Pancreas (tissue), 10 donors: ENCODE measurements around the gene KCNH6. TPM values are rescaled to one million over a fixed set of nuclear protein-coding genes. Genes with fewer than 3 reads are reported as not detected.

Experiments used
- ATAC-seq, 4 donors: fragments of 200-7000 bp; cut with Tn5 transposase; one replicate each; pipeline versions ENCODE4 v1.8.0 to v1.9.1; 2020; ENCODE audit warnings: mild to moderate bottlenecking in 4 of 4, moderate library complexity in 4 of 4
- DNase-seq, 6 donors: peaks; one replicate each; pipeline ENCODE4 v3.0.0-alpha.2; 2020
- FAIRE-seq: peaks from 2 replicates; lab custom pipeline; 2012; peaks lifted over from hg19 to GRCh38; lab: Jason Lieb, UNC
- H3K27ac ChIP-seq, 4 donors: fragments of 200-600 bp; sonication (generic); 1 replicate in 3 of 4; 2 replicates in 1 of 4; pipeline versions ENCODE4 v1.5.0 to v1.8.0; 2020
- H3K27me3 ChIP-seq, 4 donors: fragments of 200-600 bp; one replicate each; pipeline ENCODE4 v1.8.0; 2021
- H3K36me3 ChIP-seq, 3 donors: fragments of 200-600 bp; sonication (generic) in 1 of 3; one replicate each; pipeline versions ENCODE4 v1.5.0 to v1.8.0; 2020 to 2021
- H3K4me1 ChIP-seq, 3 donors: fragments of 200-600 bp; one replicate each; pipeline ENCODE4 v1.8.0; 2021
- H3K4me3 ChIP-seq, 4 donors: fragments of 200-600 bp; sonication (generic) in 2 of 4; one replicate each; pipeline versions ENCODE4 v1.5.0 to v1.8.0; 2020 to 2021
- H3K9me3 ChIP-seq, 4 donors: fragments of 200-600 bp; one replicate each; pipeline ENCODE4 v1.8.0; 2021
- WGBS, 2 donors: extraction: QIAGEN DNeasy Blood & Tissue Kit; methylation state at CpG; one replicate each; pipeline ENCODE4 v1.1.7; 2013; 5-methylcytosine and 5-hydroxymethylcytosine counted together
- intact Hi-C, 3 donors: fragments of 100-400 bp; cut with DNase I; formaldehyde crosslinking; loops; one replicate each; pipeline versions ENCODE4 v1.11.1 to v1.14.2; 2022
- polyA plus RNA-seq, 2 donors: library from polyadenylated mRNA; stranded (reverse); fragments of 200-250 nt; gene quantifications; one replicate each; pipeline ENCODE4 v1.2.3, GENCODE V29; 2013
- total RNA-seq, 6 donors: library from RNA; stranded (reverse); fragmentation: NEBNext Ultra II Directional in 4 of 6; extraction: Animal tissue kit (Norgen Biotek cat#: 25700) in 4 of 6; gene quantifications; one replicate each; pipeline versions ENCODE4 v1.2.1 to v1.2.4, GENCODE V29; 2021 to 2023
- TF ChIP-seq, protein P1 (sequence below), 4 donors: fragments of 200-600 bp; sonication (generic) in 3 of 4; IDR thresholded peaks; one replicate each; pipeline versions ENCODE4 v1.5.0 to v1.8.0; 2021; ENCODE audit warnings: antibody characterized with exemption in 4 of 4
- donor health status: healthy with polysubstance abuse.
- donor health status: DM: no; HTN: no; CAD: no; lungs with moderate emphysema.
- donor health status: DM: no; HTN: no; CAD: no.
- donor health status: control.
- donor health status: control.
- donor health status: Bipolar disorder and iron deficiency.
- donor health status: DM: yes; HTN: yes; CAD: no.
- donor health status: DM: no; HTN: no; CAD: no.
- donor health status: DM: no; HTN: no; CAD: no.
- donor health status: DM: yes; HTN: yes; CAD: no.

Gene KCNH6
- total and polyA plus RNA-seq, 8 donors: 0.35 to 12.5 (median 0.95) TPM

DNA sequence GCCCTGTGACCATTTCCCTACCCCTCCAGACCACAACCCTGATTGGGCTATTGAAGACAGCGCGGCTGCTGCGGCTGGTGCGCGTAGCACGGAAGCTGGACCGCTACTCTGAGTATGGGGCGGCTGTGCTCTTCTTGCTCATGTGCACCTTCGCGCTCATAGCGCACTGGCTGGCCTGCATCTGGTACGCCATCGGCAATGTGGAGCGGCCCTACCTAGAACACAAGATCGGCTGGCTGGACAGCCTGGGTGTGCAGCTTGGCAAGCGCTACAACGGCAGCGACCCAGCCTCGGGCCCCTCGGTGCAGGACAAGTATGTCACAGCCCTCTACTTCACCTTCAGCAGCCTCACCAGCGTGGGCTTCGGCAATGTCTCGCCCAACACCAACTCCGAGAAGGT is 12.5 kb downstream of the KCNH6 start:
- no peaks in the 10 kb centered on the region for H3K36me3 ChIP-seq
- no peaks in the 10 kb centered on the region for H3K27me3 ChIP-seq
- no peak overlapping the region for H3K27ac ChIP-seq
- TF ChIP-seq, protein P1, sequence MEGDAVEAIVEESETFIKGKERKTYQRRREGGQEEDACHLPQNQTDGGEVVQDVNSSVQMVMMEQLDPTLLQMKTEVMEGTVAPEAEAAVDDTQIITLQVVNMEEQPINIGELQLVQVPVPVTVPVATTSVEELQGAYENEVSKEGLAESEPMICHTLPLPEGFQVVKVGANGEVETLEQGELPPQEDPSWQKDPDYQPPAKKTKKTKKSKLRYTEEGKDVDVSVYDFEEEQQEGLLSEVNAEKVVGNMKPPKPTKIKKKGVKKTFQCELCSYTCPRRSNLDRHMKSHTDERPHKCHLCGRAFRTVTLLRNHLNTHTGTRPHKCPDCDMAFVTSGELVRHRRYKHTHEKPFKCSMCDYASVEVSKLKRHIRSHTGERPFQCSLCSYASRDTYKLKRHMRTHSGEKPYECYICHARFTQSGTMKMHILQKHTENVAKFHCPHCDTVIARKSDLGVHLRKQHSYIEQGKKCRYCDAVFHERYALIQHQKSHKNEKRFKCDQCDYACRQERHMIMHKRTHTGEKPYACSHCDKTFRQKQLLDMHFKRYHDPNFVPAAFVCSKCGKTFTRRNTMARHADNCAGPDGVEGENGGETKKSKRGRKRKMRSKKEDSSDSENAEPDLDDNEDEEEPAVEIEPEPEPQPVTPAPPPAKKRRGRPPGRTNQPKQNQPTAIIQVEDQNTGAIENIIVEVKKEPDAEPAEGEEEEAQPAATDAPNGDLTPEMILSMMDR (IDR thresholded peaks at IDR 0.05): no peak
- DNase-seq (peak in 2 of 6 donors; percentile 50 to 51), ATAC-seq (no peak), FAIRE-seq (no peak)
- no peaks in the 10 kb centered on the region for H3K9me3 ChIP-seq
- intact Hi-C loops: loop anchor here in 1 of 3 donors (5.0 kb wide), 1 partner anchor 52 kb away; no protein-coding TSS in a partner anchor
- no peak overlapping the region for H3K4me3 ChIP-seq
- H3K4me1 ChIP-seq: no peaks in the 10 kb centered on the region
- WGBS, 2 donors: 92% methylated on average over 24 of the region's 24 CpGs

DNA sequence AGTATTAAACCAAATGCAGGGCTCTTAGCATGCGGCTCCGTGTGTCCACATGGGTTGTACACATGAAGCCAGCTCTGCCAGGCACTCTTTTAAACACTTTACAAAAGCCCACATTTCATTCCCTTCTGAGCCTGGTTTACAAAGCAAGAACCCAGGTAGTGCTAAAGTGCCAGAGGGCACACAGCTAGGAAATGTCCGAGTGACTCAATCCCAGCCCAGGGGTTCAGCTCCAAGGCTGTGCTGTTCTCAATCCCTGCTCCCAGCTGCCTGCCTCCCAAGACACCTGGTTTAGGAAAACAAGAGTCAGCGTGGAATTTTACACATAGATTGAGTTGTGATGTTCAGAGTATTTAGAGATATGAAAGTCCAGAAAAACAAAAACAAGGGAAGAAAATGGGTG is 13.8 kb downstream of the KCNH6 start:
- FAIRE-seq (no peak), ATAC-seq (no peak), DNase-seq (no peak)
- intact Hi-C loops: loop anchor here in 1 of 3 donors (5.0 kb wide), 1 partner anchor 50 kb away; no protein-coding TSS in a partner anchor
- TF ChIP-seq, protein P1 (IDR thresholded peaks at IDR 0.05): no peak
- WGBS, 2 donors: 83 to 91% methylated on average over 4 of the region's 4 CpGs
- no peaks in the 10 kb centered on the region for H3K27me3 ChIP-seq
- H3K36me3 ChIP-seq: no peaks in the 10 kb centered on the region
- no peaks in the 10 kb centered on the region for H3K9me3 ChIP-seq
- H3K27ac ChIP-seq: no peak overlapping the region
- no peak overlapping the region for H3K4me3 ChIP-seq
- no peaks in the 10 kb centered on the region for H3K4me1 ChIP-seq

- WGBS, 2 donors: 13% methylated on average over 62 of the region's 62 CpGs
- FAIRE-seq: no peak
- no peak overlapping the region for H3K4me3 ChIP-seq
- no peaks in the 10 kb centered on the region for H3K9me3 ChIP-seq
- ATAC-seq: peak in 1 of 4 donors; percentile 22
- TF ChIP-seq, protein P1 (IDR thresholded peaks at IDR 0.05): no peak
- H3K36me3 ChIP-seq: no peaks in the 10 kb centered on the region
- DNase-seq: peak in 2 of 6 donors; percentile 62 to 63
- H3K4me1 ChIP-seq: no peaks in the 10 kb centered on the region
- intact Hi-C loops: loop anchor here in 1 of 3 donors (5.0 kb wide), 1 partner anchor 49 kb away; no protein-coding TSS in a partner anchor
- no peak overlapping the region for H3K27ac ChIP-seq
- H3K27me3 ChIP-seq: no peaks in the 10 kb centered on the region
Observed at GRCh38 chr17:63537991-63538692, 15.0 kb downstream of the KCNH6 start.

DNA sequence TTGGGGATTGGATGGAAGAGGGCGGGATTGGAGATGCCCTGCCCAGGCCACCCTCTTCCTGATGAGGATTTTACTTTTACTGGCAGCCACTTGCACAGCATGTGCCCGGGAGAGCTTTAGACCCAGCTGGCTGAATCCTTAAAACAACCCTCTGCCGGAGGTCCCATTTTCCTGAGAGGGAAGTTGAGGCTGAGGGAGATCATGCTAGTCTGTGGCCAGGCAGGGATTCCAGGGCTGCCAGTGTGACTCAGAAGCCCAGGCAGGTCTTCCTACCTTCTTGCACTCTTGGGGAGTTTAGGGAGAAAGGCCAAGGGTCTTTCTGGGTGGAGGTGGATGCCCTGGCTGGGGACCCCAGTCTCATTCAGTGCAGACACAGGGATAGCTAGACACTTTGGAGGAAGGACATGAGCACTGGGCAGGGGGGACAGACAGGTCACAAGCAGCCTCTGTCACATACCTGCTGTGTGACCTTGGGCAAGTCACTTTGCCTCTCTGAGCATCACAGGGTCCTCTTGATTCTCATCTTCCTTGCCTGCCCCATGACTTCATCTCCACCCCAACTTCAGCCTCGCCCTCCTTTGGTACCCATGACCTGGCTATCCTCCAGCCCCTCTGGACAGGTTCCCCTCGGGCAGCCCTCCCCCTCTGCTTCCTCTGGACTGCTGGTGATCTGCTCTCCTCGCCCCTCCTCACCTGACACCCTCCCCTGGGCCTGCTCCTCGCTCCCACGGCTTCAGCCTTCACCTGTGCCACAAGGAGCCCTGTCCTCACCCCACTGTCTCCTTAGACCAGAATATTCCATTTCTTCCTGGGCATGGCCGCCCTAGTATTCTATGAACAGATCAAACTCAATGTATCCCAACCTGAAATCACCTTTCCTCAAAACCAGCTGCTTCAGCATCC is 15.8 kb downstream of the KCNH6 start:
- Histone ChIP-seq H3K4me1 (no peaks in the 10 kb centered on the region), H3K9me3 (no peaks in the 10 kb centered on the region), H3K4me3 (no peak overlapping the region), H3K27me3 (no peaks in the 10 kb centered on the region), H3K27ac (no peak overlapping the region), H3K36me3 (no peaks in the 10 kb centered on the region)
- DNase-seq: no peak
- no peak for ATAC-seq
- TF ChIP-seq, protein P1 (IDR thresholded peaks at IDR 0.05): no peak
- 61 to 68% methylated on average over 9 of the region's 9 CpGs for WGBS, 2 donors
- no peak for FAIRE-seq
- intact Hi-C loops: loop anchor here in 1 of 3 donors (5.0 kb wide), 1 partner anchor 48 kb away; no protein-coding TSS in a partner anchor
